Urinary bladder (tissue), 4 donors: ENCODE data around the gene SLC25A39. TPM values are rescaled to one million over a fixed set of nuclear protein-coding genes. Genes with fewer than 3 reads are reported as not detected.

ENCODE experiments used
- DNase-seq: peaks from one replicate; pipeline ENCODE4 v3.0.0-alpha.2; 2015; ENCODE audit errors: extremely low spot score
- H3K27ac ChIP-seq: one replicate; pipeline ENCODE4 v1.5.1; 2013; ENCODE audit warnings: low read depth, mild to moderate bottlenecking, moderate library complexity
- H3K36me3 ChIP-seq: one replicate; pipeline ENCODE4 v1.6.1; 2013; ENCODE audit warnings: mild to moderate bottlenecking, moderate library complexity; ENCODE audit not compliant: insufficient read depth
- H3K4me1 ChIP-seq: one replicate; pipeline ENCODE4 v1.6.1; 2013; ENCODE audit warnings: mild to moderate bottlenecking, moderate library complexity; ENCODE audit not compliant: insufficient read depth
- H3K4me3 ChIP-seq: one replicate; pipeline ENCODE4 v1.5.1; 2013; ENCODE audit warnings: low read depth, low read length
- WGBS: extraction: QIAGEN DNeasy Blood & Tissue Kit; methylation state at CpG from one replicate; pipeline ENCODE4 v1.1.7; 2013; 5-methylcytosine and 5-hydroxymethylcytosine counted together
- polyA plus RNA-seq: library from polyadenylated mRNA; stranded (reverse); fragments of 200-250 nt; gene quantifications from one replicate; pipeline ENCODE4 v1.2.3, GENCODE V29; 2013
- total RNA-seq: library from RNA; depleted of rRNA; stranded (reverse); fragments of >200 nt; gene quantifications from one replicate; pipeline ENCODE4 v1.2.3, GENCODE V29; 2014
- donor health status: healthy with polysubstance abuse.
- donor health status: healthy.

SLC25A39 gene
- total and polyA plus RNA-seq, 2 donors, result 27.9 to 74.9 TPM

DNA sequence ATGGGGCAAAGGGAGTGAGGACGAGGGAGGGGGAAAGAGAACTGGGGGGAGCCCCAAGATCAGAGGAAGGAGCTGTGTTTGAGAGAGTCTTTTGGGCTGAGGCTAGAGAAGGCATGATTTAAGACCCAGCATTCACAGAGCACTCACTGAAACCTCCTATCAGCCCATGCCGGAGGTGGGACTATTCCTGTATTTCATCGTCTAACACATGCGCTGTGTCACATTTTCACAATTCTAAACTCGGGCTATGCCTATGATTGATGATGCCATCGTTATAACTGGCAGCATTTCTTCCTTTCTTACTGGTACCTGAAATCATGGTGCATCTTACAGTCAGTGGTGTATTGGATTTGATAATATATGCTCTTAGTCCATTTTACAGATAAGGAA lies 35.5 kb upstream of the SLC25A39 start:
- Histone ChIP-seq H3K4me1 (no peaks in the 10 kb centered on the region), H3K36me3 (no peaks in the 10 kb centered on the region), H3K27ac (no peak overlapping the region), H3K4me3 (no peak overlapping the region)
- WGBS, result 55% methylated on average over 6 of the region's 6 CpGs
- no peak for DNase-seq

DNA sequence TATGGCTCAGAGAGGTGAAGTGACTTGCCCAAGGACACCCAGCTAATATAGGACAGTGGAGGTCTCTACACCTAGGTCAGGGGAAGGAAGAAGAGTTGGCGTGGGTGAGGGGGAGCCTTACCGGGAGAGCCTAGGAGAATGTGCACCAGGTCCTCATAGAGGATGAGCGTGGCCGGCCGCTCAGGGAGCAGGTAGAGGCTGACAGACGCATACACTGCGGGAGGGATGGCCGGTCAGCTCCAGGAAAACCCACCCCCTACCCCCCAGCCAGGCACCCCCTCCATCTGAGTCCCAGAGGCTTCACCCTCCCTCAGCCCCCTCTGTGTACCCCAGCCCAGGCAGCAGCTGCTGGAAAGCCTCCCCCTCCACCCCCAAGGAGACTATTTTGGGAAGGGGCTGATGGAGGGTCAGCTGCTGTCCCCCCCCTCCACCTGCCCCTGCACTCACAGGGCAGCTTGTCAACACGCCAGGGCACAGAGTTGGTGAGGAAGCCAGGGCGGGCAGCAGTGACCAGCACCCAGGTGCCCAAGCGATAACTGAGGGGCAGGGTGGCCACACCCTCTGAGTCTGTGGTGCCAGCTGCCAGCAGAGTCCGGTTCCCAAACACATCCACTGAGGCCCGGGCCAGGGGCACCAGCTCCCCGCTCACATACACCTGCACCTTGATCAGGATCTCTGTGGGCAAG lies 35.0 kb upstream of the SLC25A39 start:
- Histone ChIP-seq H3K4me1 (no peaks in the 10 kb centered on the region), H3K27ac (no peak overlapping the region), H3K36me3 (no peaks in the 10 kb centered on the region), H3K4me3 (no peak overlapping the region)
- WGBS, result 87% methylated on average over 14 of the region's 14 CpGs
- DNase-seq, result no peak

DNA sequence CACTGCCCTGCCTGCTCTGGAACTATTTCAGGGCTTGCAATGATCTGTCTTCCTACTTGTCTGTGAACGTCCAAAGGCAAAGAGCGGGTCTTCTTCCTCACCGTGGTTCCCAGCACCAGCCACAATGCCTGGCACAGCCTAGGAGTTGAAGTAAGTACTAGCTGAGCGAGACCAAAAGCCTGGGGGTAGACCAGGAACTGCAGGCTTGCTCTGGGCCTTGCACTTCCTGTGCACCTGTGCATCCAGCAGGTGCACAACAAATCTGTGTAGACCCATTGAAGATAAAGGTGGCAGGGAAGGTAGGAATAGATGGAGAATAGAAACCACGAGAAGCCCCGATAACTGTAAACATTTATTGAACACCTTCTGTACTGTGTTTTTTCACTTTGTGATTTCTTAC lies 34.4 kb upstream of the SLC25A39 start:
- no peak for DNase-seq
- 80% methylated on average over 6 of the region's 6 CpGs for WGBS
- H3K36me3 ChIP-seq, result no peaks in the 10 kb centered on the region

DNA sequence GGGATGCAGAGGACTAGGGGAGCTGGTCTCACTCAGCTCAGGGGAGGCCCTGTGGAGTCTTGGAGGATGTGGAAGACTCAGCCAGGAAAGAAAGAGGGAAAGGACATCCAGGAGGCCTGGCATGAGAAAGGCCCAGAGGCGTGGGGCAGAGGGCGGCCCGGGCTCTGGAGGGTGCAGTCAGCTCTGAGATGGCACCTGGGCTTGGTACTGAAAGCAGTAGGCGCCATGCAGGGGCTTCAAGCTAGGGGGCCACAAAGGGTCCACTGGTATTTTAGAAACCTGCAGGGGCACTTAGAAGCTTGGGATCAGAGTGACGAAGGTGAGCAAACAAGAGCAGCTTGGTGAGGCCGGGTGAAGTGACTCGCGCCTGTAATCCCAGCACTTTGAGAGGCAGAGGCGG lies 33.4 kb upstream of the SLC25A39 start:
- DNase-seq, result no peak
- H3K36me3 ChIP-seq, result no peaks in the 10 kb centered on the region
- H3K4me3 ChIP-seq, result no peak overlapping the region
- H3K4me1 ChIP-seq, result no peaks in the 10 kb centered on the region
- WGBS, result 90% methylated on average over 9 of the region's 9 CpGs
- no peak overlapping the region for H3K27ac ChIP-seq

More for the DNA sequence above, 34.4 kb upstream of the SLC25A39 start:
- no peak overlapping the region for H3K4me3 ChIP-seq
- no peak overlapping the region for H3K27ac ChIP-seq
- H3K4me1 ChIP-seq, result no peaks in the 10 kb centered on the region

DNA sequence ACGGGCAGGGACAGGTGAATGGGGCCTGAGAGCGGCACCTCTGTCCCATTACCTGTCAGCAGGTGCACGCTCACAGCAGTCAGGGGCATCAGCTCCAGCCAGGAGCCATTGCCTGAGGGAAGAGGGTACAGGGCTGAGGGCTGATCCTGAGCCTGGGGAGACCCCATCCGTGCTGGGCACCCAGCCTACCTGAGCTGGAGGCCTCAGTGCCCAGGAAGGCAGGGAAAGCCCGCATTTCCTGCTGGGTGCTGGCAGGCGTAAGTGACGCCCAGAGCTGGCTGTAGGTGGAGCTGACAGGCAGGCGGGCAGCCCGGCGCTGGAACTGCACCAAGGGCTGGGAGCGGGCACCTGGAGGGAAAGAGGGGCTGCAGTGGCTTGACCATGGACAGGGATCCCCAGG lies 31.6 kb upstream of the SLC25A39 start:
- DNase-seq, result no peak
- Histone ChIP-seq H3K27ac (no peak overlapping the region), H3K36me3 (peaks cover 2% of the 10 kb centered on the region), H3K4me1 (no peaks in the 10 kb centered on the region), H3K4me3 (no peak overlapping the region)
- WGBS, result 92% methylated on average over 11 of the region's 11 CpGs

DNA sequence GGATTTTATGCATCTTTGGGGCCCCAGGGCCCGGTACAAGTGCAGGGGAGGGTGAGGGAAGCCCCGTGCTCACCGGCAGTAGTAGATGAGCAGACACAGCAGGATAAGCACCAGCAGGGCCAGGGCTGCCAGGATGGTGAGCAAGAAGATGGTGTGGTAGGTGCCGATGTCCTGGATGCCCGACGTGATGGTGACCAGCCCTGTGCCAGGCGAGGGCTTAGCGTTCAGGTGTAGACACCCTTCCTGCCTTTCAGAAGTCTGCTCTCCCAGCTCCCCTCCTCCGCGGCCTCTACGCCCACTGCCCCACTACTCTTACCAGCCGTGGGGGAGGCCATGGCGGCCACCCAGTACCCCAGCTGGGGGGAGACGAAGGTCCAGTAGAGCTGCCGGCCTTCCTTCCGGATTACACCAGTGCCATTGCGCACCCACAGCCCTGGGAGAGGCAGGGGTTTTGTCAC lies 31.0 kb upstream of the SLC25A39 start:
- H3K27ac ChIP-seq, result no peak overlapping the region
- peaks cover 2% of the 10 kb centered on the region for H3K36me3 ChIP-seq

DNA sequence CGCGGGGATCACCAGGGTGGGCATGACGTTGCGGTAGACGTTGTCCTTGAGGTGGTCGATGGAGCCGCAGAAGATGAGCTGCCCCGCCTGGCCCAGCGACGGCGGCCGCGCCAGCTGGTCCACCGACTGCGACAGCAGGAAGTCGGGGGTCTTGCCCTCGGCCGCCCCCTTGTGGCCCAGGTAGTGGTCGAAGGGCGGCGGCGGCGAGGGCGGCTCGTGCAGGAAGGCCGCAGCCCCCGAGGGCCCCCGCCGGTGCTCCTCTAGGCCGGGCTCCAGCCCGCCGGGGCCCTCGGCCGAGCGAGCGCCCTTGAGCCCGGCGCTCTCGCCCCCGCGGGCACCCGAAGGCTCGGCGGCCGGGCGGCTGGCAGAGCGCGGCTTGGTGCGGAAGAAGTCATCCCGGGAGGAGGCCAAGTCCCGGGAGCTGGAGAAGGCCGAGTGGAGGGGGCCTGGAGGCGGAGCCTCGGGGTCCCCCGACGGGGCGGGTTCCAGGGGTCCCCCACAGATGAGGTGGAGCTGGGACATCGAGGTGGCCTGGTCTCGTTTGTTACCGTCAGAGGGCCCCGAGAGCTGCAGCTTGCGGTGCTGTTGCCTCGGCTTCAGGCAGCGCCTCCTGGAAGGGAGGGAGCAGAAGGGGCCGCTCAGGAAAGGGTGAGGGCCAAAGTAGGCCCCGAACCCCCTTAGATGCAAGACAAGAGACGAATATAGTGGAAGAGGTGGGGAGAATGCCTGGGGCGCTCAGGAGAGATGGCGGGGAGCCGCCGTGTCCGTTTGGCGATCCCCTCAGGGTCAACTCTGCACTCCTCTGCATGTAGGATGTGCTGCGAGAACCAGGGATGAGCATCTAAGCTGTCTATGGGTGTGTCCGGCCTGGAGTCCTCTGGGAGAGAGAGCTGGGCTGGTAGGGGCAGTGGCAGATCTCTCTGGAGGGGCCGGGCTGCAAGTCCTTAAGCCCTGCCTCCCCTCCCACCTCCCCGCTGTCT lies 30.2 kb upstream of the SLC25A39 start:
- H3K36me3 ChIP-seq, result peaks cover 2% of the 10 kb centered on the region
- DNase-seq, result no peak
- no peak overlapping the region for H3K27ac ChIP-seq
- H3K4me3 ChIP-seq, result peak overlapping the region; percentile 40
- no peaks in the 10 kb centered on the region for H3K4me1 ChIP-seq
- WGBS, result 53% methylated on average over 77 of the region's 77 CpGs

More for the DNA sequence above, 31.0 kb upstream of the SLC25A39 start:
- no peak for DNase-seq
- no peaks in the 10 kb centered on the region for H3K4me1 ChIP-seq
- H3K4me3 ChIP-seq, result no peak overlapping the region
- 86% methylated on average over 17 of the region's 17 CpGs for WGBS

DNA sequence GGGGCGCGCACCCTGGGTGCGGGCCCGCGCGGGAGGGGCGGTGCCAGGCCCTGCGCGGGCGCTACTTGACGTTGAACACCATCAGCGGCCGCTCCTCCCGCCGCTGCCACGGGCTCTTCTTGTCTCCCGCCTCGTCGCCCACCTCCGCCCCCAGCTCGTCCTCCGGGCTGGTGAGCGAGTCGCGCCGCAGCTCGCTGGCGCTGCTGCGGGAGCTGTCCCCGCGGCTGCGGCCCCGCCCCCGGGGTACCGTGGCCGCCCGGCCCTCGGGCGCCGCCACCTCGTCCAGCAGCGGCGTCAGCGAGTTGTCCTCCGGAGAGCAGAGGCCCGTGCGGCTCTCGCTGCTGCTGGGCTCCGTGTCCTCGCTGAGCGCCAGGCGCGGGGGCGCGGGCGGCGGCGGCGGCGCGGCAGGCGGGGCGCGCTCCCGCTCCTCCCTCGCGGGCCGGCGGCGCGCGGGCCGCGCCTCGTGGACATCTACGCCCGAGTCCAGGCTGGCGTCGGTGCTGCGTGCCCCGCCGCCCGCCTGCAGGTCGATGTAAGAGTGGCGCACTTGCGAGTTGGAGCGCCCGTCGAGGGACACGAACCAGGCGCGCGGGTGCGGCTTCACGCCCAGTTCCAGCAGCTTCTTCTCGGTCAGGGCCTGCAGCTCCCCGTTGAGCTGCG lies 29.2 kb upstream of the SLC25A39 start:
- 40% methylated on average over 98 of the region's 98 CpGs for WGBS
- Histone ChIP-seq H3K36me3 (peaks cover 2% of the 10 kb centered on the region), H3K27ac (no peak overlapping the region), H3K4me1 (no peaks in the 10 kb centered on the region), H3K4me3 (peak overlapping the region; percentile 40)
- no peak for DNase-seq

DNA sequence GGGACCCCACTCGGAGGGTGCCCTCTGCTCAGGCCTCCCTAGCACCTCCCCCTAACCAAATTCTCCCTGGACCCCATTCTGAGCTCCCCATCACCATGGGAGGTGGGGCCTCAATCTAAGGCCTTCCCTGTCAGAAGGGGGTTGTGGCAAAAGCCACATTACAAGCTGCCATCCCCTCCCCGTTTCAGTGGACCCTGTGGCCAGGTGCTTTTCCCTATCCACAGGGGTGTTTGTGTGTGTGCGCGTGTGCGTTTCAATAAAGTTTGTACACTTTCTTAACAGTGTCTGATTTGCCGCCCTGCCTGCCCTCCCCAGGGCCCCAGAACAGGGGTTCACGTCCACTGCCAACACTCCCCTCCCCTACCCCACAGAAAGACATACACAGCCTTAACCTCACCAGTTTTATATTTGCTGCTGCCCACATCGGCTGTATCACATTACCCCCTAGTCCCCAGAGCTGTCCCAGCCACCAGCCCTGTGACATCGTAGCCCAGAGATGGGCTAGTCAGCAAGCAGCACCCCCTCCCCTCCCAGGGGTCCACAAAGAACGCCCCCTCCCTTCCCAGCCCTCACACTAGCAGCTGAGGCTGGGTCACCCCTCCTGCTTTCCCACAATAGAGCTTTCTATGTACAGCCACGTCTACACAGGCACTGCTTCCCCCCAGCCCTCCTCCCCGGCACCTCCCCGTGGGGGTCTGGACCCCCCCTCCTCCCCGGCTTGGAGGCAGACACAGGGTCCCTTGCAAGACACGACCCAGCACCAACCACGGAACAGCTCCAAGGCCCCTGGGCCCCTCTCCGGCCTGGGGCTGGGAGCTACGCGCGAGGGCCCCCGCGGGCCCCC lies 28.4 kb upstream of the SLC25A39 start:
- no peak overlapping the region for H3K27ac ChIP-seq
- H3K4me3 ChIP-seq, result peak overlapping the region; percentile 40
- 54% methylated on average over 22 of the region's 22 CpGs for WGBS

DNA sequence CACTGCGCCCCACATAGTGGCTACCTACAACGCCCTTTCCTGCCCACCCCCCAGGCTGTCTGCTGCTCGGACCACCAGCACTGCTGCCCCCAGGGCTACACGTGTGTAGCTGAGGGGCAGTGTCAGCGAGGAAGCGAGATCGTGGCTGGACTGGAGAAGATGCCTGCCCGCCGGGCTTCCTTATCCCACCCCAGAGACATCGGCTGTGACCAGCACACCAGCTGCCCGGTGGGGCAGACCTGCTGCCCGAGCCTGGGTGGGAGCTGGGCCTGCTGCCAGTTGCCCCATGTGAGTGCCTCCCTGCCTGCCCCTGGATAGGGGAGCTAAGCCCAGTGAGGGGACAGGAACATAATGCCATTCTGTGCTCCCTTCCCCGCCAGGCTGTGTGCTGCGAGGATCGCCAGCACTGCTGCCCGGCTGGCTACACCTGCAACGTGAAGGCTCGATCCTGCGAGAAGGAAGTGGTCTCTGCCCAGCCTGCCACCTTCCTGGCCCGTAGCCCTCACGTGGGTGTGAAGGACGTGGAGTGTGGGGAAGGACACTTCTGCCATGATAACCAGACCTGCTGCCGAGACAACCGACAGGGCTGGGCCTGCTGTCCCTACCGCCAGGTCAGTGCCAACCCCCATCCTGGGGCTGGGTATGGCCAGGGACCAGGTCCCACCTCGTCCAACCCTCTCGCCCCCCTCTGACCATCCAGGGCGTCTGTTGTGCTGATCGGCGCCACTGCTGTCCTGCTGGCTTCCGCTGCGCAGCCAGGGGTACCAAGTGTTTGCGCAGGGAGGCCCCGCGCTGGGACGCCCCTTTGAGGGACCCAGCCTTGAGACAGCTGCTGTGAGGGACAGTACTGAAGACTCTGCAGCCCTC lies 27.6 kb upstream of the SLC25A39 start:
- no peak overlapping the region for H3K27ac ChIP-seq
- no peak overlapping the region for H3K4me3 ChIP-seq
- no peak for DNase-seq
- 83% methylated on average over 36 of the region's 36 CpGs for WGBS
- no peaks in the 10 kb centered on the region for H3K4me1 ChIP-seq
- peaks cover 2% of the 10 kb centered on the region for H3K36me3 ChIP-seq

More for the DNA sequence above, 28.4 kb upstream of the SLC25A39 start:
- H3K36me3 ChIP-seq, result peaks cover 2% of the 10 kb centered on the region
- no peaks in the 10 kb centered on the region for H3K4me1 ChIP-seq
- DNase-seq, result no peak

DNA sequence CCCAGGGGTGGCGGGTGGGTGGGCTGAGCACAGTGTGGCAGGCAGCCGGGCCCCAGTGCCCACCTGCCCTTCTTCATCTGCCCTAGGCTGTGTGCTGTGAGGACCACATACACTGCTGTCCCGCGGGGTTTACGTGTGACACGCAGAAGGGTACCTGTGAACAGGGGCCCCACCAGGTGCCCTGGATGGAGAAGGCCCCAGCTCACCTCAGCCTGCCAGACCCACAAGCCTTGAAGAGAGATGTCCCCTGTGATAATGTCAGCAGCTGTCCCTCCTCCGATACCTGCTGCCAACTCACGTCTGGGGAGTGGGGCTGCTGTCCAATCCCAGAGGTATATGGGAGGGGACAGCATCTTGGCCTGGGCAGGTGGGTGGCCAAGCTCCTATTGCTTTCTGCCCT lies 26.8 kb upstream of the SLC25A39 start:
- Histone ChIP-seq H3K36me3 (peaks cover 2% of the 10 kb centered on the region), H3K4me1 (no peaks in the 10 kb centered on the region), H3K27ac (no peak overlapping the region), H3K4me3 (no peak overlapping the region)
- no peak for DNase-seq
- WGBS, result 88% methylated on average over 8 of the region's 8 CpGs

DNA sequence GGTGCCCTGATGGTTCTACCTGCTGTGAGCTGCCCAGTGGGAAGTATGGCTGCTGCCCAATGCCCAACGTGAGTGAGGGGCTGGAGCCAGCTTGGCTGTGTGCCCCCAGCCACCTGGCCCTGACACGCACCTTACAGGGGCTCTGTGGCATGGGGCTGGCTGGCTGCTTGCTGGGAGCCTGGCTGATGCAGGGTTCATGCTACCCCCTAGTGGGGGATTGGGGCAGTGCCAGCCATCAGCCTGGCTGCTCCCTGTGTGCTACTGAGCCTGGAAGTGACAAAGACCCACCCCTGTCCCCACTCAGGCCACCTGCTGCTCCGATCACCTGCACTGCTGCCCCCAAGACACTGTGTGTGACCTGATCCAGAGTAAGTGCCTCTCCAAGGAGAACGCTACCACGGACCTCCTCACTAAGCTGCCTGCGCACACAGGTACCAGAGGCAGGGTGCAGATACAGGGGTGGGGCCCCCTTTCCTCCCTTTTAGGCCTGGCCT lies 26.2 kb upstream of the SLC25A39 start:
- DNase-seq, result no peak
- H3K4me1 ChIP-seq, result no peaks in the 10 kb centered on the region
- no peak overlapping the region for H3K27ac ChIP-seq
- H3K4me3 ChIP-seq, result no peak overlapping the region
- peaks cover 2% of the 10 kb centered on the region for H3K36me3 ChIP-seq
- WGBS, result 64% methylated on average over 6 of the region's 6 CpGs
